Esophagus muscularis mucosa (tissue), 3 donors: ENCODE data around the gene MAP3K3.

Experiments
- POLR2A ChIP-seq: fragments of 450-650 bp; IDR thresholded peaks from one replicate; pipeline ENCODE4 v1.6.1; 2017; ENCODE audit warnings: antibody characterized with exemption, moderate library complexity, mild to moderate bottlenecking, low read depth
- TF ChIP-seq, protein P1 (sequence below), 3 experiments: fragments of 200-600 bp in 2 of 3; fragments of 450-650 bp in 1 of 3; sonication (generic) in 2 of 3; IDR thresholded peaks; one replicate each; pipeline ENCODE4 v1.5.1; 2017 to 2019; ENCODE audit warnings: antibody characterized with exemption in 3 of 3, mild to moderate bottlenecking in 2 of 3, moderate library complexity in 1 of 3

DNA sequence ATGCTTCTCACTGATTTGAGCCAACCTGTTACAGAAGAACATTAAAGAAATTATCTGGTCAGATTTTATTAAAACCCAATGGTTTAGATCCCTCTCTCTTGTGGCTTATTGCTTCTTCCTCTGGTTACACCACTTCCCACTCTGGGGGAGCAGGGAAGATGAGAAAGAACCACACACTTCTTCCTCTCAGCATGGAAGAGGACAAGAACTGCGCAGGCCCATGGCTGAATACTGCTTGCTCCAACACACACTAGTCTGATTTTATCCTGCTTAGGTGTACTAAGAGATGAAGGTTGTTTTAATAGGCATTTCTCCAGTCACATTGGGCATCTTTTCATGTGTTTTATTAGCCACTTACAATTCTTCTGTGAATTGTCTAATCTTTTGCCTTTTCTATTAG is 27.6 kb downstream of the MAP3K3 start:
- TF ChIP-seq, protein P1, sequence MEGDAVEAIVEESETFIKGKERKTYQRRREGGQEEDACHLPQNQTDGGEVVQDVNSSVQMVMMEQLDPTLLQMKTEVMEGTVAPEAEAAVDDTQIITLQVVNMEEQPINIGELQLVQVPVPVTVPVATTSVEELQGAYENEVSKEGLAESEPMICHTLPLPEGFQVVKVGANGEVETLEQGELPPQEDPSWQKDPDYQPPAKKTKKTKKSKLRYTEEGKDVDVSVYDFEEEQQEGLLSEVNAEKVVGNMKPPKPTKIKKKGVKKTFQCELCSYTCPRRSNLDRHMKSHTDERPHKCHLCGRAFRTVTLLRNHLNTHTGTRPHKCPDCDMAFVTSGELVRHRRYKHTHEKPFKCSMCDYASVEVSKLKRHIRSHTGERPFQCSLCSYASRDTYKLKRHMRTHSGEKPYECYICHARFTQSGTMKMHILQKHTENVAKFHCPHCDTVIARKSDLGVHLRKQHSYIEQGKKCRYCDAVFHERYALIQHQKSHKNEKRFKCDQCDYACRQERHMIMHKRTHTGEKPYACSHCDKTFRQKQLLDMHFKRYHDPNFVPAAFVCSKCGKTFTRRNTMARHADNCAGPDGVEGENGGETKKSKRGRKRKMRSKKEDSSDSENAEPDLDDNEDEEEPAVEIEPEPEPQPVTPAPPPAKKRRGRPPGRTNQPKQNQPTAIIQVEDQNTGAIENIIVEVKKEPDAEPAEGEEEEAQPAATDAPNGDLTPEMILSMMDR (IDR thresholded peaks at IDR 0.05), result no peak
- TF ChIP-seq POLR2A, result no peak
